GM18517 (cell line): ENCODE results near the gene SHTN1.
A peak's percentile ranks its signal among the peaks of the same experiment; 100 is the strongest.

Experiments used
- ATAC-seq: cut with Tn5 transposase; IDR thresholded peaks from one replicate; pipeline ENCODE4 v1.9.1; 2021; ENCODE audit warnings: mild to moderate bottlenecking, moderate library complexity; ENCODE audit not compliant: unreplicated experiment

Gene SHTN1

GRCh38 chr10:116877391-116877790 lies 127.6 kb downstream of the SHTN1 start:
- ATAC-seq, result no peak

GRCh38 chr10:116875897-116876296 lies 129.1 kb downstream of the SHTN1 start:
- ATAC-seq, result no peak

- no peak for ATAC-seq
These were observed 131.9 kb downstream of the SHTN1 start for GRCh38 chr10:116873134-116873533.

- ATAC-seq, result no peak
These were observed 134.0 kb downstream of the SHTN1 start for GRCh38 chr10:116870949-116871348.

GRCh38 chr10:116868722-116869121 lies 136.3 kb downstream of the SHTN1 start:
- no peak for ATAC-seq

GRCh38 chr10:116868198-116868676 lies 136.8 kb downstream of the SHTN1 start:
- no peak for ATAC-seq

GRCh38 chr10:116866987-116867595 lies 137.9 kb downstream of the SHTN1 start:
- ATAC-seq, result no peak

GRCh38 chr10:116866066-116866465 lies 138.9 kb downstream of the SHTN1 start:
- no peak for ATAC-seq

- ATAC-seq, result no peak
These were observed 140.6 kb downstream of the SHTN1 start for GRCh38 chr10:116864436-116864835.

- no peak for ATAC-seq
These were observed 143.2 kb downstream of the SHTN1 start for GRCh38 chr10:116861796-116862195.

- no peak for ATAC-seq
These were observed 147.8 kb downstream of the SHTN1 start for GRCh38 chr10:116857156-116857555.

GRCh38 chr10:116853701-116854100 lies 151.3 kb downstream of the SHTN1 start:
- ATAC-seq, result no peak

GRCh38 chr10:116853287-116853686 lies 151.7 kb downstream of the SHTN1 start:
- ATAC-seq, result no peak

- ATAC-seq, result no peak
These were observed 152.7 kb downstream of the SHTN1 start for GRCh38 chr10:116852246-116852645.

GRCh38 chr10:116850058-116850611 lies 154.9 kb downstream of the SHTN1 start:
- ATAC-seq, result no peak

- peak; percentile 53 for ATAC-seq
These were observed 155.5 kb downstream of the SHTN1 start, which contains the start of gene ENO4 for GRCh38 chr10:116849248-116850057. ENO4 (plus strand) TSS chr10:116849499; CDS start chr10:116849567, 68 bp downstream.

- no peak for ATAC-seq
These were observed 156.1 kb downstream of the SHTN1 start for GRCh38 chr10:116848944-116849247.

- ATAC-seq, result peak; percentile 79
These were observed 156.7 kb downstream of the SHTN1 start for GRCh38 chr10:116848032-116848943.

- ATAC-seq, result no peak
These were observed 159.2 kb downstream of the SHTN1 start for GRCh38 chr10:116845823-116846222.

GRCh38 chr10:116840389-116841075 lies 164.5 kb downstream of the SHTN1 start:
- ATAC-seq, result no peak
